Measurements from ENCODE around the gene ECM2. TPM values are rescaled to one million over a fixed set of nuclear protein-coding genes. Genes with fewer than 3 reads are reported as not detected.

The ECM2 gene
- polyA plus RNA-seq, 1 of the 3 experiments (the other 2 are of a cell fraction): 0.20 TPM

GRCh38 chr9:92534674-92535073 lies 1.1 kb downstream of the ECM2 start (continued):
- TF ChIP-seq USF1 (IDR thresholded peaks at IDR 0.05; ENCODE audit: borderline replicate concordance, low read depth) (no peak), NRF1 (IDR thresholded peaks at IDR 0.05; ENCODE audit: low read depth, low read length) (no peak)

DNA sequence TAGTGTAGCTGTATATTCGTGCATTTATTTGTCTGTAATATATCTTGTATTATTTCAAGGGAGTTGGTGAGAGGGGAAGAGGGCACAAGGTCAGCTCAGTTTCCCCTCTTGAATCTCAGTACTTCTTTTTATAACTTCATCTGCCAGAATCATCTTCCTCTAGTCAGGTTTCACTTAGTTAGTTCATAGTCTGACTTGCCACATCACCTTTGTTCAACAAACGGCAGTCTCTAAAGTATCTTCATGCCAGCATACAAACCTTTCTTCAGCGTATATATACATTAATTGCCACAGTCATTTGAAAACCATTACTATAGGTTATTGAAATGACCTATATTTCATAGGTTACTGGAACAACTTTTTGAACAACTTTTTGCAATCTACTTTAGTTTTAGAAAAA lies 1.6 kb downstream of the ECM2 start:
- Histone ChIP-seq H3K79me2 (ENCODE audit: insufficient read depth) (no peaks in the 10 kb centered on the region), H3K27me3 (ENCODE audit: insufficient read depth) (no peaks in the 10 kb centered on the region), H3K4me3 (ENCODE audit: low read depth in 2 of 2, low read length in 1 of 2) (no peak overlapping the region), H3F3A (replicated peaks; ENCODE audit: insufficient read depth) (no peaks in the 10 kb centered on the region), H3K4me1 (ENCODE audit: control insufficient read depth in 1 of 2, insufficient read depth in 2 of 2, low read depth in 1 of 2, low read length in 1 of 2) (peaks cover 0 to 4% of the 10 kb centered on the region in 2 experiments; a peak in 3 of 4 replicates), H3K9me3 (no peaks in the 10 kb centered on the region), H3K27ac (ENCODE audit: low read depth in 2 of 2, low read length in 1 of 2) (no peak overlapping the region), H4K20me1 (ENCODE audit: insufficient read depth) (no peaks in the 10 kb centered on the region), H2AFZ (ENCODE audit: low read depth) (no peak overlapping the region), H3K9me2 (no peaks in the 10 kb centered on the region), H3K36me3 (replicated peaks in 1 of 2; ENCODE audit: control insufficient read depth in 1 of 2, insufficient read depth in 2 of 2, low read length in 1 of 2) (no peaks in the 10 kb centered on the region), H3K4me2 (no peak overlapping the region), H3K9ac (no peak overlapping the region)
- no peak for DNase-seq
- TF ChIP-seq YY1 (IDR thresholded peaks at IDR 0.05; ENCODE audit: low read depth) (no peak), CTCF (IDR thresholded peaks at IDR 0.05) (no peak), FOXM1 (IDR thresholded peaks at IDR 0.05; ENCODE audit: low read depth) (no peak)
- WGBS (ENCODE audit: low lambda C conversion rate): 93% methylated on average over 3 of the region's 3 CpGs
- ChIA-PET CTCF (interaction anchor here (0.7 to 0.8 kb wide), 2 partner anchors 12 to 20 kb away, joined by 3 to 6 read pairs; no protein-coding TSS in a partner anchor), POLR2A (no interaction called here)

DNA sequence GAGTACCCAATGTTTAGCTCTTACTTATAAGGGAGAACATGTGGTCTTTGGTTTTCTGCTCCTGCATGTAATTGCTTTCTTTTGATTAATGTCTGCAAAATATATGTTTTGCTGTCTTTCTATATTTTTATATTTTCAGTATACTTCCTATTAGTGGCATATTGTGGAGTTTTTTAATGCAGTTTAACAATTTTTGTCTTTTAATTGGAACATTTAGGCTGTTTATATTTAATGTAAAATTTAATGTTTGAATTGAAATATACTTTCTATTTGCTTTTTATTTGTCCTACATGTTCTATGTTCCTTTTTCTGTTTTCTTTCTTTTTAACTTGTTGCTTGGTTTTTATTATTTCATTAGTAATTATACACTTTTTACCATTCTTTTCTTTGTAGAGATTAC lies 4.9 kb downstream of the ECM2 start:
- Histone ChIP-seq H3K4me1 (ENCODE audit: control insufficient read depth in 1 of 2, insufficient read depth in 2 of 2, low read depth in 1 of 2, low read length in 1 of 2) (peaks cover 0 to 3% of the 10 kb centered on the region in 2 experiments; a peak in 3 of 4 replicates), H3K27ac (ENCODE audit: low read depth in 2 of 2, low read length in 1 of 2) (no peak overlapping the region), H2AFZ (ENCODE audit: low read depth) (no peak overlapping the region), H3K9ac (no peak overlapping the region), H3K4me3 (ENCODE audit: low read depth in 2 of 2, low read length in 1 of 2) (no peak overlapping the region), H3K27me3 (ENCODE audit: insufficient read depth) (no peaks in the 10 kb centered on the region), H3K9me3 (no peaks in the 10 kb centered on the region), H3K4me2 (no peak overlapping the region), H3K36me3 (replicated peaks in 1 of 2; ENCODE audit: control insufficient read depth in 1 of 2, insufficient read depth in 2 of 2, low read length in 1 of 2) (no peaks in the 10 kb centered on the region), H4K20me1 (ENCODE audit: insufficient read depth) (no peaks in the 10 kb centered on the region), H3K9me2 (no peaks in the 10 kb centered on the region), H3F3A (replicated peaks; ENCODE audit: insufficient read depth) (no peaks in the 10 kb centered on the region), H3K79me2 (ENCODE audit: insufficient read depth) (no peaks in the 10 kb centered on the region)
- CTCF ChIA-PET: no interaction called here
- POLR2A ChIA-PET: no interaction called here
- DNase-seq: no peak
- TF ChIP-seq USF1 (IDR thresholded peaks at IDR 0.05; ENCODE audit: borderline replicate concordance, low read depth): no peak
- TF ChIP-seq USF2 (IDR thresholded peaks at IDR 0.05; ENCODE audit: borderline replicate concordance, low read depth, low read length): no peak
- TF ChIP-seq CHD2 (IDR thresholded peaks at IDR 0.05; ENCODE audit: low read length, partially characterized antibody): no peak
- TF ChIP-seq NFIC (IDR thresholded peaks at IDR 0.05; ENCODE audit: borderline replicate concordance): no peak
- no peak for TF ChIP-seq REST (IDR thresholded peaks at IDR 0.05; ENCODE audit: low read depth, low read length)
- TF ChIP-seq EZH2phosphoT487 (IDR thresholded peaks at IDR 0.05; ENCODE audit: borderline replicate concordance, low read depth): no peak
- TF ChIP-seq NRF1 (IDR thresholded peaks at IDR 0.05; ENCODE audit: low read depth, low read length): no peak
- no peak for TF ChIP-seq YY1 (IDR thresholded peaks at IDR 0.05; ENCODE audit: low read depth)
- TF ChIP-seq JUND (IDR thresholded peaks at IDR 0.05): no peak
- no peak for TF ChIP-seq FOSL2 (IDR thresholded peaks at IDR 0.05; ENCODE audit: borderline replicate concordance, low read depth)
- TF ChIP-seq GATA2 (CRISPR knock-in tag; IDR thresholded peaks at IDR 0.05): no peak
- no peak for TF ChIP-seq EP300 (IDR thresholded peaks at IDR 0.05; ENCODE audit: borderline replicate concordance in 1 of 2, low read depth in 1 of 2, low read length in 1 of 2)
- no peak for TF ChIP-seq POLR2AphosphoS5 (IDR thresholded peaks at IDR 0.05; ENCODE audit: low read depth, low read length)

Data from SK-N-SH (cell line).